ENCODE data around the gene ZNF229. TPM values are rescaled to one million over a fixed set of nuclear protein-coding genes. Genes with fewer than 3 reads are reported as not detected.
"Not testable (repeated sequence)": the region's sequence is repeated elsewhere in the genome, so short reads cannot be mapped to it uniquely, and the experiment has no call there.

The ZNF229 gene
- polyA plus RNA-seq, 2 donors: 1.4 to 1.5 TPM

DNA sequence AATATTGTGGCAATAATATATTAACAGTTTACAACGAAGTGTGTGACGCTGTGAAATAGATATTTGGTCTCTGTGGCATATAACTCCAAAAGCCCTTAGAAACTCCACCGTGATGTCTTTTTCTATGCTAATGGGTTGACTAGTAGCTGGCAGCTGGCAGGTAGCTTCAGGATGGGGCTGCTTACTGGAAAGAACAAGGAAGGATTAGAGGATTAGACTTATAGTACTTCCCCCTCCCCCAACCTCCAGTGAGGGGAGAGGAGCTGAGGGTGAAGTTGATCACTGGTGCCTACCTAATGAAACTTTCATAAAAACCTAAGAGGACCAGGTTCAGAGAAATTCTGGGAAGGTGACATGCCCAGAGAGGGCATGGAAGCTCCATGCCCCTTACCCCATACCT is 9.8 kb downstream of the ZNF229 start:
- no peaks in the 10 kb centered on the region for H3K4me1 ChIP-seq (ENCODE audit: control insufficient read depth in 2 of 2, insufficient read depth in 2 of 2, low read length in 1 of 2)
- no peaks in the 10 kb centered on the region for H3K36me3 ChIP-seq (ENCODE audit: control insufficient read depth in 2 of 2, insufficient read depth in 2 of 2, low read length in 1 of 2)
- no peak overlapping the region for H3K4me3 ChIP-seq (ENCODE audit: low read depth in 1 of 2, low read length in 2 of 2)
- WGBS, 2 donors: 93 to 97% methylated on average over 3 of the region's 3 CpGs
- H3K27ac ChIP-seq (ENCODE audit: low read depth in 2 of 2, low read length in 1 of 2): no peak overlapping the region
- peaks cover 15 to 21% of the 10 kb centered on the region in 2 donors for H3K9me3 ChIP-seq (ENCODE audit: control insufficient read depth in 2 of 2, insufficient read depth in 1 of 2, low read depth in 1 of 2, low read length in 1 of 2)
- no peaks in the 10 kb centered on the region for H3K27me3 ChIP-seq (ENCODE audit: control insufficient read depth in 1 of 2, insufficient read depth in 2 of 2, low read length in 2 of 2)

DNA sequence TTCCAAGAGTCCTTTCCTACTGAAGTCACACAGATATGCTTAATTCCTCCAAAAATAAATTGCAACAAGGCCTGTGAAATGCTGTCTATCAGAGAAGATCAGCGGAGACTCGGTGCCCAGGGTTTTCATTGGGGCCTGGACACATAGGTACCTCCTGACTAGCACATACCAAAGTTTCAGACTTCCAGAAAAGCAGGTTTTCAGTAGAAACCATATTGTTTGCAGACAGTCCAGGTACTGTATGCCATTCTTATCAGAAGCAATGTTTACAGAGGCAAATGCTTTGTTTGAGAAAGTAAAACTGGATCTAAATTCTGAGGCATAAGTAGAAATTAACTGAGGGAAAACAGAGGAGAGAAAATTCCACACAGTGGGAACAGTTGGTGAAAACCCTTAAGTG is 12.8 kb downstream of the ZNF229 start:
- no peaks in the 10 kb centered on the region for H3K4me1 ChIP-seq (ENCODE audit: control insufficient read depth in 2 of 2, insufficient read depth in 2 of 2, low read length in 1 of 2)
- peaks cover 15 to 20% of the 10 kb centered on the region in 2 donors for H3K9me3 ChIP-seq (ENCODE audit: control insufficient read depth in 2 of 2, insufficient read depth in 1 of 2, low read depth in 1 of 2, low read length in 1 of 2)
- H3K36me3 ChIP-seq (ENCODE audit: control insufficient read depth in 2 of 2, insufficient read depth in 2 of 2, low read length in 1 of 2): peaks cover 2 to 5% of the 10 kb centered on the region in 2 donors
- no peak overlapping the region for H3K27ac ChIP-seq (ENCODE audit: low read depth in 2 of 2, low read length in 1 of 2)
- WGBS, 2 donors: 89 to 96% methylated on average over 2 of the region's 2 CpGs
- no peaks in the 10 kb centered on the region for H3K27me3 ChIP-seq (ENCODE audit: control insufficient read depth in 1 of 2, insufficient read depth in 2 of 2, low read length in 2 of 2)
- no peak overlapping the region for H3K4me3 ChIP-seq (ENCODE audit: low read depth in 1 of 2, low read length in 2 of 2)

DNA sequence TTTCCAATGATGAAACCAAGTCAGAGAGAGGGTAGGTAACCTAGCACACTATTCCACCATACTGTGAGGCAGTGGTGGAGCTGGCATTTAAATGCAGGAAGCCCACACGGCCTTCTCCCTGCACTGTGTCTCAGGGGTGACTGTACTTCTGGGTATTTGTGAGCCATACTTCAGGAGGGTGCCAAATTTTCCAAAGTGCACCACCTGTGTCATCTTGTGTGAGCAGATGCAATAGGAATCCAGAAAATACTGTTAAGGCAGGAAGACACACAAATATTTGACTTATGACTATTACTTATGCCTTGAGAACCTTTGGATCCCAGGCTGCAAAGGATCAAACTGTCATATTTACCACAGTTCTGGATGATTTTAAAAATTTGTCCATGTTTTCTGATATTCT is 17.3 kb downstream of the ZNF229 start:
- no peaks in the 10 kb centered on the region for H3K27me3 ChIP-seq (ENCODE audit: control insufficient read depth in 1 of 2, insufficient read depth in 2 of 2, low read length in 2 of 2)
- no peak overlapping the region for H3K27ac ChIP-seq (ENCODE audit: low read depth in 2 of 2, low read length in 1 of 2)
- H3K9me3 ChIP-seq (ENCODE audit: control insufficient read depth in 2 of 2, insufficient read depth in 1 of 2, low read depth in 1 of 2, low read length in 1 of 2): peaks cover 27 to 31% of the 10 kb centered on the region in 2 donors
- H3K4me3 ChIP-seq (ENCODE audit: low read depth in 1 of 2, low read length in 2 of 2): no peak overlapping the region
- H3K36me3 ChIP-seq (ENCODE audit: control insufficient read depth in 2 of 2, insufficient read depth in 2 of 2, low read length in 1 of 2): peaks cover 2 to 20% of the 10 kb centered on the region in 2 donors
- WGBS, 2 donors: 78 to 89% methylated on average over 1 of the region's 1 CpG
- H3K4me1 ChIP-seq (ENCODE audit: control insufficient read depth in 2 of 2, insufficient read depth in 2 of 2, low read length in 1 of 2): no peaks in the 10 kb centered on the region

DNA sequence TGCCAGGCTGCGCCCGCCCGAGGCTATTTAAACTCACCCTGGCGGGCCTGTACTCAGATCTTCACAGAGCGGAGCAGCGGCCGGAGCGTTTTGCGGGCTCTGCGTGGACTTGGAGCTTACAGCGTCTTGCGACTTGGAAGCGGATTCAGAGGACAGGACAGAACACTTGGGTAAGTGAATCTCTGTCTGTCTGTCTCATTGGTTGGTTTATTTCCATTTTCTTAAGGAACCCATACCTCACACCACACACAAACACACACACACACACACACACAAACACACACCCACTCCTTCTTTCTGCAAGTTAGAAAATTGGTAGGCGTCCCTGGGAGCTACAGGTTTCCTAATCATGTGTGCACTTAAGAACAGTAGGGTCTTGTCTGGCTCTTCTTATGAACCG is 32.7 kb downstream of the ZNF229 start:
- H3K4me3 ChIP-seq (ENCODE audit: low read depth in 1 of 2, low read length in 2 of 2); H3K36me3 ChIP-seq (ENCODE audit: control insufficient read depth in 2 of 2, insufficient read depth in 2 of 2, low read length in 1 of 2); H3K27ac ChIP-seq (ENCODE audit: low read depth in 2 of 2, low read length in 1 of 2); H3K27me3 ChIP-seq (ENCODE audit: control insufficient read depth in 1 of 2, insufficient read depth in 2 of 2, low read length in 2 of 2); H3K4me1 ChIP-seq (ENCODE audit: control insufficient read depth in 2 of 2, insufficient read depth in 2 of 2, low read length in 1 of 2): not testable (repeated sequence)
- peaks cover 6 to 15% of the 10 kb centered on the region in 2 donors for H3K9me3 ChIP-seq (ENCODE audit: control insufficient read depth in 2 of 2, insufficient read depth in 1 of 2, low read depth in 1 of 2, low read length in 1 of 2)
- WGBS, 2 donors: 79 to 93% methylated on average over 3 to 15 of the region's 15 CpGs

DNA sequence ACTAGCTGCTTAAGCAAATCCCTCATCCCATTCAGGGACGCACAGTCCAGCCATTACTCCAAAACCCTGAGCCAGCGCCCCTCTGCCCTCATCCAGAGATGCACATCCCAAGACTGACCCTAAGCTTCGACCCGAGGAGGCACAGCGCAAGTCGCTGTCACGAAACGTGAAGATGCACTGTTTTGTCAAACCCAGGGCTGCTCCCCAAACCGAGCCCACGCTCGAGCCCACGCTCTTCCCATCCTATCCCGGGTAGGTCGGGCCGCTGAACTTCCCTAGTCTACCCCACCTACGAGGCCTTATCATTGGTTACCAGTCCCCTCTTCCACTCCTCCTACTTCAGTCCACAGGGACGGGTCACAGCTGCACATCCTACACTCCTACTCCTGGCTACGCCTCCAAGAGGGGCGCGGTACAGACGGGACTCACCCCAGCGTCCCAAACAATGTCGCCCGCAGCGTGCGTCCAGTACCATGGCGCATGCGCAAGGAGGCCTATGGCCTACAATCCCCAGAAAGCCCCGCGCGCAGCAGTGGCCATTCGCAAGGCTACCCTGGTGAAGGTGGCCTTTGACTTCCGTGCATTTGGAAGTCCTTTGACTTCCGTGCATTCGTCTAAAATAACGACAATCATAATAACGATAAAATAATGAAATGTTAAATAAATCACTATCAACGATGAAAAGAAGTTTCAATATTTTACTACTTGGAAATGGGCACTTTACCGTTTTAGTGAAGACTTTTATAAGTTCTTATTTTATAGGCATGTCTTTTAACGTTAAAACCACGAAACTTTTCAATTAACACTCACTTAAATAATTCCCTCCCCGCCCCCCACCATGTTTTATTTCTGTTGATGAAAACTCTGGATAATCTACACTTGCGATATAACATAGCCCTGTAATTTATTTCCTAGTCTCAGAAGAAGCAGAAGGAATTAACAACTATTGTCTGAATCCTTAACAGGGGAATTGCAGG is 46.8 kb downstream of the ZNF229 start, which contains the start of gene ZNF285:
Gene ZNF285, minus strand, starts transcription at position 470 of the 977 bp plus-strand sequence. CDS start 4,395 bp downstream, outside the sequence.
- Histone ChIP-seq H3K36me3 (ENCODE audit: control insufficient read depth in 2 of 2, insufficient read depth in 2 of 2, low read length in 1 of 2) (no peaks in the 10 kb centered on the region), H3K27me3 (ENCODE audit: control insufficient read depth in 1 of 2, insufficient read depth in 2 of 2, low read length in 2 of 2) (no peaks in the 10 kb centered on the region), H3K9me3 (ENCODE audit: control insufficient read depth in 2 of 2, insufficient read depth in 1 of 2, low read depth in 1 of 2, low read length in 1 of 2) (peaks cover 0 to 11% of the 10 kb centered on the region in 2 donors), H3K27ac (ENCODE audit: low read depth in 2 of 2, low read length in 1 of 2) (peak within 1 kb of the TSS in 1 of 2 donors; percentile 33), H3K4me1 (ENCODE audit: control insufficient read depth in 2 of 2, insufficient read depth in 2 of 2, low read length in 1 of 2) (peaks cover 0 to 2% of the 10 kb centered on the region in 2 donors), H3K4me3 (ENCODE audit: low read depth in 1 of 2, low read length in 2 of 2) (peak within 1 kb of the TSS; percentile 61 to 72)
- WGBS, 2 donors: 7 to 8% methylated on average over 43 of the region's 43 CpGs

DNA sequence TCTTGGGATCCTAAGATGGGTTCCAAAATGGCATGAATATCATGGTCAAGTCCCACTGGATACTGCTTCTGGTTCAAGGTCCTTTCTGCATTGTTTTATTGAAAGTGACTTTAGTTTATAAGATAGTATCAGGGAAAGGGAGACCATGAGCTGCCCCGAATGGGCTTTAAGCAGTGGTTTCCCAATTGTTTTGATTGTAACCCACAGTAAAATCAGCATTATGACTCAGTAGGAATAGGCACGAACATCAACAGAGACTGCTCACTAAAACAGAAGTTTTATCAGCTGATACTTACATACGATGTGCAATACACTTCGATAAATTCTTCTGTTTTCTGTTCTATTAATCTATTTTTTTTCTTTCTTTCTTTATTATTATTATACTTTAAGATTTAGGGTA is 59.0 kb downstream of the ZNF229 start:
- H3K9me3 ChIP-seq (ENCODE audit: control insufficient read depth in 2 of 2, insufficient read depth in 1 of 2, low read depth in 1 of 2, low read length in 1 of 2); H3K27ac ChIP-seq (ENCODE audit: low read depth in 2 of 2, low read length in 1 of 2); H3K4me1 ChIP-seq (ENCODE audit: control insufficient read depth in 2 of 2, insufficient read depth in 2 of 2, low read length in 1 of 2); H3K36me3 ChIP-seq (ENCODE audit: control insufficient read depth in 2 of 2, insufficient read depth in 2 of 2, low read length in 1 of 2); H3K27me3 ChIP-seq (ENCODE audit: control insufficient read depth in 1 of 2, insufficient read depth in 2 of 2, low read length in 2 of 2); H3K4me3 ChIP-seq (ENCODE audit: low read depth in 1 of 2, low read length in 2 of 2): not testable (repeated sequence)
- WGBS, 2 donors: 92 to 94% methylated on average over 4 of the region's 4 CpGs

Other genes with a start within 250 kb of the ZNF229 start
- gene ZNF227, start 235.9 kb downstream of the ZNF229 start, polyA plus RNA-seq: 1 to 10 TPM; 2.2 to 3.0 TPM
- gene ZNF233, start 188.6 kb downstream of the ZNF229 start, polyA plus RNA-seq: under 1 TPM; 0.11 to 0.29 TPM
- gene ZNF235, start 143.4 kb downstream of the ZNF229 start, polyA plus RNA-seq: 1 to 10 TPM; 1.2 to 2.5 TPM
- gene ZNF112, start 91.8 kb downstream of the ZNF229 start, polyA plus RNA-seq: 1 to 10 TPM in 1 of 2 donors, under 1 TPM in 1; 0.90 to 1.1 TPM
- gene ZNF285, start 46.9 kb downstream of the ZNF229 start, polyA plus RNA-seq: under 1 TPM; 0.64 to 0.65 TPM
- 1 to 10 TPM; 2.6 to 3.0 TPM for gene ZNF180, start 52.0 kb upstream of the ZNF229 start, polyA plus RNA-seq
- gene CEACAM20, start 81.2 kb upstream of the ZNF229 start, polyA plus RNA-seq: not detected
- not detected for gene IGSF23, start 165.1 kb upstream of the ZNF229 start, polyA plus RNA-seq
- 10 to 100 TPM in 1 of 2 donors, 1 to 10 TPM in 1; 9.5 to 10.2 TPM for gene PVR, start 195.4 kb upstream of the ZNF229 start, polyA plus RNA-seq
- gene CEACAM19, start 223.0 kb upstream of the ZNF229 start, polyA plus RNA-seq: 1 to 10 TPM; 5.6 to 7.5 TPM

Measured in esophagus (tissue), 2 donors.